H1 (cell line): Measurements from ENCODE around the gene MYO15A. TPM values are rescaled to one million over a fixed set of nuclear protein-coding genes. Genes with fewer than 3 reads are reported as not detected.
A peak's percentile ranks its signal among the peaks of the same experiment; 100 is the strongest.

Experiments used
- CTCF ChIA-PET: fragments of 300-600 bp; sonication (Branson Sonifier 250); formaldehyde crosslinking; loops from one replicate; lab custom pipeline; 2021; ENCODE audit not compliant: partially characterized antibody; lab: Charles Lee
- POLR2A ChIA-PET: fragments of 300-600 bp; sonication (Branson Sonifier 250); formaldehyde crosslinking; loops from one replicate; lab custom pipeline; 2021; ENCODE audit warnings: inconsistent platforms; ENCODE audit not compliant: partially characterized antibody; lab: Charles Lee
- DNase-seq, 2 experiments: peaks; one replicate each; pipeline versions ENCODE4 v3.0.0 to v3.0.0-alpha.2; 2010 to 2022; ENCODE audit warnings: low spot score in 2 of 2, low read depth in 1 of 2, mixed read lengths in 1 of 2
- FAIRE-seq: peaks from 2 replicates; lab custom pipeline; 2011; peaks lifted over from hg19 to GRCh38; lab: Jason Lieb, UNC
- H2AFZ ChIP-seq: 2 replicates; pipeline ENCODE4 v1.8.1; 2012; ENCODE audit warnings: low read length, inconsistent platforms
- H2AK5ac ChIP-seq: 2 replicates; pipeline ENCODE4 v1.6.1; 2013; ENCODE audit warnings: low read depth, low read length
- H2BK120ac ChIP-seq: replicated peaks from 2 replicates; pipeline ENCODE3; 2013; ENCODE audit warnings: low read depth, low read length, inconsistent platforms
- H2BK12ac ChIP-seq: 2 replicates; pipeline ENCODE4 v1.6.1; 2013; ENCODE audit warnings: low read depth, low read length
- H2BK15ac ChIP-seq: 2 replicates; pipeline ENCODE4 v1.6.1; 2013; ENCODE audit warnings: low read length
- H2BK20ac ChIP-seq: 2 replicates; pipeline ENCODE4 v1.6.1; 2013; ENCODE audit warnings: low read length
- H2BK5ac ChIP-seq: 2 replicates; pipeline ENCODE4 v1.6.1; 2013; ENCODE audit warnings: low read depth, low read length
- H3K14ac ChIP-seq: 2 replicates; pipeline ENCODE4 v1.6.1; 2013; ENCODE audit warnings: inconsistent platforms; ENCODE audit not compliant: insufficient read length
- H3K18ac ChIP-seq: 2 replicates; pipeline ENCODE4 v1.6.1; 2013; ENCODE audit warnings: low read length; ENCODE audit errors: extremely low read depth
- H3K23ac ChIP-seq: 2 replicates; pipeline ENCODE4 v1.6.1; 2013; ENCODE audit warnings: inconsistent platforms; ENCODE audit not compliant: insufficient read length
- H3K23me2 ChIP-seq: 2 replicates; pipeline ENCODE4 v1.6.1; 2013; ENCODE audit warnings: low read depth, low read length
- H3K27ac ChIP-seq: 2 replicates; pipeline ENCODE4 v1.6.1; 2011; ENCODE audit warnings: low read depth, low read length, inconsistent platforms
- H3K27me3 ChIP-seq, 4 experiments: replicated peaks in 1 of 4; 1 replicate in 1 of 4; 2 replicates in 3 of 4; pipeline versions ENCODE4 v1.6.1 to v1.8.1; 2011 to 2013; ENCODE audit warnings: low read length in 3 of 4, mild to moderate bottlenecking in 3 of 4, inconsistent platforms in 2 of 4, mixed read lengths in 2 of 4, moderate library complexity in 1 of 4; ENCODE audit not compliant: control insufficient read depth in 3 of 4, insufficient read depth in 3 of 4; ENCODE audit errors: extremely low read depth in 1 of 4
- H3K36me3 ChIP-seq, 4 experiments: 2 replicates each; pipeline versions ENCODE4 v1.6.1 to v1.8.1; 2011 to 2013; ENCODE audit warnings: mild to moderate bottlenecking in 4 of 4, low read length in 3 of 4, moderate library complexity in 2 of 4, control low read depth in 1 of 4, inconsistent platforms in 1 of 4; ENCODE audit not compliant: insufficient read depth in 4 of 4, control insufficient read depth in 2 of 4
- H3K4ac ChIP-seq: replicated peaks from 2 replicates; pipeline ENCODE3; 2013; ENCODE audit warnings: low read length, low read depth, mixed read lengths, inconsistent platforms; ENCODE audit not compliant: insufficient read length
- H3K4me1 ChIP-seq, 4 experiments: replicated peaks in 1 of 4; 1 replicate in 1 of 4; 2 replicates in 3 of 4; pipeline versions ENCODE4 v1.6.1 to v1.8.1; 2011 to 2013; ENCODE audit warnings: low read length in 3 of 4, inconsistent platforms in 2 of 4, mixed read lengths in 1 of 4; ENCODE audit not compliant: insufficient read depth in 4 of 4, control insufficient read depth in 3 of 4
- H3K4me2 ChIP-seq, 2 experiments: 2 replicates each; pipeline versions ENCODE4 v1.6.1 to v1.8.1; 2011 to 2013; ENCODE audit warnings: low read depth in 2 of 2, low read length in 2 of 2, control low read depth in 1 of 2, inconsistent platforms in 1 of 2, mild to moderate bottlenecking in 1 of 2; ENCODE audit not compliant: insufficient read depth in 1 of 2
- H3K4me3 ChIP-seq, 4 experiments: fragments of 200-600, 300-600 bp in 1 of 4; sonication (generic), shearing (Covaris generic), sonication (Bioruptor Twin) in 1 of 4; 2 replicates each; pipeline versions ENCODE4 v1.5.1 to v1.8.1; 2011 to 2016; ENCODE audit warnings: low read length in 4 of 4, low read depth in 3 of 4, control low read depth in 2 of 4, inconsistent platforms in 2 of 4, mild to moderate bottlenecking in 2 of 4, mixed read lengths in 1 of 4, moderate library complexity in 1 of 4; ENCODE audit not compliant: insufficient read depth in 2 of 4; ENCODE audit errors: extremely low read depth in 1 of 4
- H3K56ac ChIP-seq: replicated peaks from 2 replicates; pipeline ENCODE3; 2013; ENCODE audit warnings: low read depth, mild to moderate bottlenecking, mixed read lengths, low read length, inconsistent platforms; ENCODE audit not compliant: insufficient read length
- H3K79me1 ChIP-seq: 2 replicates; pipeline ENCODE4 v1.6.1; 2013; ENCODE audit warnings: low read depth, low read length, control low read depth
- H3K79me2 ChIP-seq, 2 experiments: 2 replicates each; pipeline versions ENCODE4 v1.6.1 to v1.8.1; 2012 to 2013; ENCODE audit warnings: low read length in 2 of 2, mild to moderate bottlenecking in 2 of 2, inconsistent platforms in 1 of 2; ENCODE audit not compliant: insufficient read depth in 2 of 2, control insufficient read depth in 1 of 2
- H3K9ac ChIP-seq, 4 experiments: replicated peaks in 1 of 4; 1 replicate in 1 of 4; 2 replicates in 3 of 4; pipeline versions ENCODE4 v1.6.1 to v1.8.1; 2011 to 2013; ENCODE audit warnings: low read depth in 3 of 4, low read length in 3 of 4, control low read depth in 2 of 4, mild to moderate bottlenecking in 2 of 4, moderate library complexity in 2 of 4, inconsistent platforms in 1 of 4; ENCODE audit errors: extremely low read depth in 1 of 4
- H3K9me3 ChIP-seq, 2 experiments: 2 replicates each; pipeline versions ENCODE4 v1.6.1 to v1.8.1; 2012 to 2013; ENCODE audit warnings: mild to moderate bottlenecking in 2 of 2, moderate library complexity in 2 of 2, control low read depth in 1 of 2, inconsistent platforms in 1 of 2, low read depth in 1 of 2, low read length in 1 of 2, mixed read lengths in 1 of 2; ENCODE audit not compliant: insufficient read depth in 2 of 2
- H4K20me1 ChIP-seq, 2 experiments: replicated peaks in 1 of 2; 2 replicates each; pipeline versions ENCODE3 to v1.8.1; 2011 to 2013; ENCODE audit warnings: inconsistent platforms in 2 of 2, low read length in 2 of 2, mild to moderate bottlenecking in 1 of 2; ENCODE audit not compliant: insufficient read depth in 2 of 2, control insufficient read depth in 1 of 2
- H4K5ac ChIP-seq: 2 replicates; pipeline ENCODE4 v1.6.1; 2013; ENCODE audit warnings: low read length, low read depth, mixed read lengths, inconsistent platforms; ENCODE audit not compliant: insufficient read length
- H4K8ac ChIP-seq: 2 replicates; pipeline ENCODE4 v1.8.0; 2013; ENCODE audit warnings: mild to moderate bottlenecking, moderate library complexity, low read length, inconsistent platforms; ENCODE audit not compliant: insufficient read depth; ENCODE audit errors: extremely low read depth
- H4K91ac ChIP-seq: replicated peaks from 2 replicates; pipeline ENCODE3; 2013; ENCODE audit warnings: low read length, mixed read lengths, inconsistent platforms; ENCODE audit not compliant: insufficient read length
- BRCA1 ChIP-seq: IDR thresholded peaks from 2 replicates; pipeline ENCODE4 v1.6.1; 2012; ENCODE audit warnings: low read depth, low read length, improper control_type of control experiment
- JUN ChIP-seq: IDR thresholded peaks from 2 replicates; pipeline ENCODE4 v1.6.1; 2011; ENCODE audit warnings: low read depth, mild to moderate bottlenecking, improper control_type of control experiment, low read length
- ZNF274 ChIP-seq: IDR thresholded peaks from 2 replicates; pipeline ENCODE4 v1.7.0; 2012; ENCODE audit warnings: low read length, borderline replicate concordance; ENCODE audit errors: extremely low read depth
- WGBS, 2 experiments: shearing (Covaris generic) in 1 of 2; methylation state at CpG; one replicate each; pipeline versions ENCODE4 v1.1.6 to v1.1.7; 2013 to 2015; ENCODE audit warnings: low lambda C conversion rate in 2 of 2, mixed read lengths in 2 of 2, inconsistent platforms in 1 of 2, low coverage in 1 of 2, missing lambda C conversion rate in 1 of 2; ENCODE audit not compliant: insufficient replicate concordance in 2 of 2, insufficient coverage in 1 of 2, insufficient read length in 1 of 2; ENCODE audit errors: extremely low coverage in 1 of 2, missing lambda C conversion rate in 1 of 2; 5-methylcytosine and 5-hydroxymethylcytosine counted together
- polyA plus RNA-seq, 7 experiments: library from polyadenylated mRNA; depleted of rRNA in 3 of 7; stranded (reverse) in 5 of 7; unstranded in 2 of 7; fragments of >200 nt in 5 of 7; fragments of 200-250 nt in 2 of 7; gene quantifications; 1 replicate in 5 of 7; 2 replicates in 1 of 7; 4 replicates in 1 of 7; pipeline versions ENCODE4 v1.2.1 to v1.2.3, GENCODE V29; 2011 to 2013; ENCODE audit warnings: missing spikeins in 2 of 7, mixed read lengths in 2 of 7
- total RNA-seq: library from RNA; stranded (reverse); fragmentation: NEBNext Ultra II Directional; extraction: Animal tissue kit (Norgen Biotek cat#: 25700); gene quantifications from 2 replicates; pipeline ENCODE4 v1.2.1, GENCODE V29; 2021

The MYO15A gene
- total and polyA plus RNA-seq, 2 of the 8 experiments (the other 6 are each of a cell fraction or from before 2014, with no cell fraction given), result 1.6 to 4.2 TPM

- POLR2A ChIA-PET, result interaction anchor here (4.0 kb wide), 1 partner anchor 14 kb away, joined by 17 read pairs; the partner anchor contains the start of gene MYO15A
- 92% methylated on average over 11 of the region's 11 CpGs; no CpG with 5 or more reads in 1 of the 2 experiments for WGBS, 2 experiments
- H3K23me2 ChIP-seq, result no peaks in the 10 kb centered on the region
- H3K27ac ChIP-seq, result no peak overlapping the region
- peaks cover 7 to 13% of the 10 kb centered on the region in 2 experiments for H3K9me3 ChIP-seq
- H4K20me1 ChIP-seq, result no peaks in the 10 kb centered on the region
- no peak overlapping the region for H3K18ac ChIP-seq
- no peak overlapping the region for H4K91ac ChIP-seq
- H3K4ac ChIP-seq, result no peak overlapping the region
- H3K4me1 ChIP-seq, result no peaks in the 10 kb centered on the region
- H4K8ac ChIP-seq, result no peak overlapping the region
- FAIRE-seq, result no peak
- H3K79me2 ChIP-seq, result no peaks in the 10 kb centered on the region
- H2BK15ac ChIP-seq, result no peak overlapping the region
- no peak overlapping the region for H4K5ac ChIP-seq
- no peak overlapping the region for H2BK120ac ChIP-seq
- no peak overlapping the region; the same call in 1 of the 2 replicates for H2BK5ac ChIP-seq
- CTCF ChIA-PET, result interaction anchor here (1.2 kb wide), 1 partner anchor 17 kb away, joined by 3 read pairs; no protein-coding TSS in a partner anchor
- H3K9ac ChIP-seq, result no peak overlapping the region
- no peak overlapping the region for H3K14ac ChIP-seq
- H3K4me3 ChIP-seq, result no peak overlapping the region
- no peaks in the 10 kb centered on the region for H3K36me3 ChIP-seq
- H3K79me1 ChIP-seq, result no peaks in the 10 kb centered on the region
- no peak overlapping the region for H2BK20ac ChIP-seq
- H3K56ac ChIP-seq, result no peak overlapping the region
- DNase-seq, result no peak
- H2AK5ac ChIP-seq, result 0 out of 2 replicates have a peak overlapping the region, but pooled peaks have one; percentile 65
- no peak overlapping the region for H3K4me2 ChIP-seq
- peaks cover 0 to 2% (median 0%) of the 10 kb centered on the region in 4 experiments; a peak in 4 of 7 replicates for H3K27me3 ChIP-seq
- H2BK12ac ChIP-seq, result no peak overlapping the region
- H2AFZ ChIP-seq, result no peak overlapping the region
- no peak overlapping the region for H3K23ac ChIP-seq
- no peak for TF ChIP-seq JUN
- no peak for TF ChIP-seq ZNF274
- TF ChIP-seq BRCA1, result no peak
Observed at GRCh38 chr17:18124345-18125126, 16.0 kb downstream of the MYO15A start.
